Measurements from ENCODE around the gene PSAPL1.

GRCh38 chr4:7394681-7395451, 39.9 kb downstream of the PSAPL1 start:
- TF ChIP-seq CTCF (IDR thresholded peaks at IDR 0.05) (no peak), POLR2A (IDR thresholded peaks at IDR 0.05) (no peak), EP300 (IDR thresholded peaks at IDR 0.05) (no peak)
